Measurements from ENCODE around the gene SIGLECL1.

GRCh38 chr19:51295382-51296126, 44.7 kb downstream of the SIGLECL1 start:
- TF ChIP-seq POLR2A (IDR thresholded peaks at IDR 0.05) (no peak), CTCF (IDR thresholded peaks at IDR 0.05) (no peak)
